ENCODE measurements around the gene CD81. TPM values are rescaled to one million over a fixed set of nuclear protein-coding genes. Genes with fewer than 3 reads are reported as not detected.
"Not testable (repeated sequence)": the region's sequence is repeated elsewhere in the genome, so short reads cannot be mapped to it uniquely, and the experiment has no call there.

The CD81 gene
- total RNA-seq, 6 donors from 2014 or later: 398 to 1,053 (median 787) TPM

DNA sequence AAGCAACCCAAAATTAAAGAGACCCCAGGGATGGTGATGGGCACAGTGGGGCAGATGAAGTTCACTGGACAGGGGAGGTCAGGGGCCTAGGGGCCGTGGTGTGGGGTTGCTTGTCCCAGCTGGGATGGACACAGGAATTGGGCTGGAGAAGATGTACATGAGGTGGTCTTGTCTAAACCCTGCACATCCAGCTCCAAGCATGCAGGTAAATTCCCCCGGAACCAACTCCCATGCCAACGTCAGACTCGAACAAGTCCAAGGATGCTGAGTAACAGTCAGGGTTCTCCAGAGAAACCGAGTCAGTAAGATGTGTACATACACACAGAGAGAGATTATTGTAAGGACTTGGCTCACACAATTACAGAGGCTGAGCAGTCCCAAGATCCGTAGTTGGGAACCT is 46.4 kb upstream of the CD81 start:
- Histone ChIP-seq H3K36me3 (no peaks in the 10 kb centered on the region), H3K27ac (no peak overlapping the region), H3K27me3 (no peaks in the 10 kb centered on the region), H3K4me3 (no peak overlapping the region), H3K9me3 (peaks cover 0 to 11% (median 0%) of the 10 kb centered on the region in 4 donors), H3K4me1 (no peaks in the 10 kb centered on the region)
- TF ChIP-seq POLR2A (IDR thresholded peaks at IDR 0.05) (no peak), POLR2AphosphoS5 (IDR thresholded peaks at IDR 0.05) (no peak), EP300 (IDR thresholded peaks at IDR 0.05) (no peak)
- TF ChIP-seq, protein P1, sequence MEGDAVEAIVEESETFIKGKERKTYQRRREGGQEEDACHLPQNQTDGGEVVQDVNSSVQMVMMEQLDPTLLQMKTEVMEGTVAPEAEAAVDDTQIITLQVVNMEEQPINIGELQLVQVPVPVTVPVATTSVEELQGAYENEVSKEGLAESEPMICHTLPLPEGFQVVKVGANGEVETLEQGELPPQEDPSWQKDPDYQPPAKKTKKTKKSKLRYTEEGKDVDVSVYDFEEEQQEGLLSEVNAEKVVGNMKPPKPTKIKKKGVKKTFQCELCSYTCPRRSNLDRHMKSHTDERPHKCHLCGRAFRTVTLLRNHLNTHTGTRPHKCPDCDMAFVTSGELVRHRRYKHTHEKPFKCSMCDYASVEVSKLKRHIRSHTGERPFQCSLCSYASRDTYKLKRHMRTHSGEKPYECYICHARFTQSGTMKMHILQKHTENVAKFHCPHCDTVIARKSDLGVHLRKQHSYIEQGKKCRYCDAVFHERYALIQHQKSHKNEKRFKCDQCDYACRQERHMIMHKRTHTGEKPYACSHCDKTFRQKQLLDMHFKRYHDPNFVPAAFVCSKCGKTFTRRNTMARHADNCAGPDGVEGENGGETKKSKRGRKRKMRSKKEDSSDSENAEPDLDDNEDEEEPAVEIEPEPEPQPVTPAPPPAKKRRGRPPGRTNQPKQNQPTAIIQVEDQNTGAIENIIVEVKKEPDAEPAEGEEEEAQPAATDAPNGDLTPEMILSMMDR (IDR thresholded peaks at IDR 0.05): no peak
- 91 to 97% methylated on average over 4 to 6 of the region's 6 CpGs for WGBS, 2 donors
- no peak for ATAC-seq (ENCODE audit: low FRiP score in 2 of 2)
- DNase-seq: no peak

DNA sequence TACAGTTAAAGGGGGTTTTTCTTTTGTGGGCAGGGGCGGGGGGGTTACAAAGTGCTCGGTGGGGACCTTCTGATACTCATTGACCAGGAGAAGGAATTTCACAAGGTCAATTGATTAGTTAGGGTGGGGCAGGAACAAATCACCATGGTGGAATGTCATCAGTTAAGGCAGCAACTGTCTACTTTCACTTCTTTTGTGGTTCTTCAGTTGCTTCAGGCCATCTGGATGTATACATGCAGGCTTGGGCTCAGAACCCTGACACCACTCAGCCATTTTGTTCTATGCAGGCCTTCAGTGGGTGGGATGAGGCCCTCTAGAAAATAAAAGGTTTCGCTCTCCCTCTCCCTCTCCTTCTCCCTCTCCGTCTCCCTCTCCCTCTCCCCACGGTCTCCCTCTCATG is 45.7 kb upstream of the CD81 start:
- peaks cover 0 to 11% (median 0%) of the 10 kb centered on the region in 4 donors for H3K9me3 ChIP-seq
- DNase-seq (no peak), ATAC-seq (ENCODE audit: low FRiP score in 2 of 2) (no peak)
- H3K4me3 ChIP-seq: no peak overlapping the region
- TF ChIP-seq POLR2A (IDR thresholded peaks at IDR 0.05): no peak
- H3K4me1 ChIP-seq: no peaks in the 10 kb centered on the region
- H3K27me3 ChIP-seq: no peaks in the 10 kb centered on the region
- 96 to 98% methylated on average over 5 of the region's 5 CpGs for WGBS, 2 donors
- H3K36me3 ChIP-seq: no peaks in the 10 kb centered on the region
- no peak overlapping the region for H3K27ac ChIP-seq

DNA sequence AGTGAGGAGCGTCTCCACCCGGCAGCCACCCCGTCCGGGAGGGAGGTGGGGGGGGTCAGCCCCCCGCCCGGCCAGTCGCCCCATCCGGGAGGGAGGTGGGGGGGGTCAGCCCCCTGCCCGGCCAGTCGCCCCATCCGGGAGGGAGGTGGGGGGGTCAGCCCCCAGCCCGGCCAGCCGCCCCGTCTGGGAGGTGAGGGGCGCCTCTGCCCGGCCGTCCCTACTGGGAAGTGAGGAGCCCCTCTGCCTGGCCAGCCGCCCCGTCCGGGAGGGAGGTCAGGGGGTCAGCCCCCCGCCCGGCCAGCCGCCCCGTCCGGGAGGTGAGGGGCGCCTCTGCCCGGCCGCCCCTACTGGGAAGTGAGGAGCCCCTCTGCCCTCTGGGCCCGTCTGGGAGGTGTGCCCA is 44.5 kb upstream of the CD81 start:
- H3K27me3 ChIP-seq; H3K4me1 ChIP-seq; ATAC-seq (ENCODE audit: low FRiP score in 2 of 2); H3K4me3 ChIP-seq; H3K27ac ChIP-seq; H3K36me3 ChIP-seq: not testable (repeated sequence)
- H3K9me3 ChIP-seq: peaks cover 0 to 11% (median 0%) of the 10 kb centered on the region in 4 donors
- 90% methylated on average over 11 of the region's 29 CpGs; no CpG with 5 or more reads in 1 of the 2 donors for WGBS, 2 donors
- peak in 1 of 2 donors; percentile 50 for DNase-seq

DNA sequence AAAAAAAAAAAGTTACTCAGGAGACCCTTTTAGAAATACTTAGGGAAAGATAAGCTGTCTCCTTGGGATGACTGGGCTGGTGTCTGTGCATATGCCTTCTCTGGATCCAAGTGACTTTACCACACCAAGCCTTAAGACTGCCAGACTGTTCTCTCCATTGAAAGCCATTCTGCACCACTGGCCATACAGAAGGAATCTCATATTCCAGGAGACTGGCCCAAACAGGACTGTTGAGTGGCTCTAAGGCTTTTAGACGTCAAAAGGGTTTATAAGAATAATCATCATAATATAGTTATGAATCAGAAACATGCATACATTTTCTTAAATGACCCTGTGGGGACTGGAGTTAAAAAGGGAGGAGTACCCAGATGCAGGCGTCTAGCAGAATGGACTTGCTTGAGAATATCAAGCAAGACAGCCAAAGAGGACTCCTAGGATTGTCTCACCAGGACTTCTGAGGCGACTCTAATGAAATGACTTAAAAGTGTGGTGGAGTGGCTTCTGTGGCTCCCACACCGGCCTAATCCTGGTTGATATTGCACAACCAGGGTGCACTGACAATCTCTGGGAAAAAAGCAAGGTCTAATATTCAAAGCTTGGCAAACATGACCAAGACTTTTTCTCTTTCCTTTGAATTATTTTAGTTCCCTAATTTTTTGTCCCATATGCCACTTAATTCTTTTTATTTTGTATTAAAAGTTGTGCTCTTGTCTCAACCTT is 43.5 kb upstream of the CD81 start:
- H3K27me3 ChIP-seq; H3K36me3 ChIP-seq; H3K27ac ChIP-seq; ATAC-seq (ENCODE audit: low FRiP score in 2 of 2); H3K4me1 ChIP-seq; H3K4me3 ChIP-seq: not testable (repeated sequence)
- DNase-seq: peak in 1 of 2 donors; percentile 42
- WGBS, 2 donors: 40 to 49% methylated on average over 1 to 2 of the region's 4 CpGs
- peaks cover 0 to 11% (median 0%) of the 10 kb centered on the region in 4 donors for H3K9me3 ChIP-seq

DNA sequence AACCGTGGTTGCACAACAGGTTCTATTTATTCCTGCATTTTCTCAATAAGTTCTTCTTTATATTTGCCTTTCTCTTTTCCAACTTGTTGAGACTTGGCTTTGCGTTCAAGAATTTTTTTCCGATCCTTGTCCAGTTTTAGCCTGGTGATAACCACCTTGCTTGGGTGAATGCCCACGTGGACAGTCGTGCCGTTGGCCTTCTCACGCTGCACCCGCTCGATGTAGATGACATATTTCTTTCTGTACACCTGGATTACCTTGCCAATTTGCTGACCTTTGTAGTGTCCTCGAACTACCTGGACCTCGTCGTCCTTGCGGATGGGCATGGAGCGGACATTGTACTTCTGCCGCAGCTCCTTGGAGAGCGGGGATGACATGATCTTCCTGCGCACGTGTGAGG is 41.8 kb upstream of the CD81 start:
- not testable (repeated sequence) for H3K4me1 ChIP-seq, H3K27me3 ChIP-seq, H3K36me3 ChIP-seq, H3K4me3 ChIP-seq
- 71 to 88% methylated on average over 18 of the region's 18 CpGs for WGBS, 2 donors
- ATAC-seq (ENCODE audit: low FRiP score in 2 of 2) (peak in 1 of 2 donors; percentile 76), DNase-seq (peak in 1 of 2 donors; percentile 59)
- H3K27ac ChIP-seq: peak overlapping the region in 1 of 4 donors; percentile 63
- H3K9me3 ChIP-seq: peaks cover 0 to 11% (median 0%) of the 10 kb centered on the region in 4 donors

DNA sequence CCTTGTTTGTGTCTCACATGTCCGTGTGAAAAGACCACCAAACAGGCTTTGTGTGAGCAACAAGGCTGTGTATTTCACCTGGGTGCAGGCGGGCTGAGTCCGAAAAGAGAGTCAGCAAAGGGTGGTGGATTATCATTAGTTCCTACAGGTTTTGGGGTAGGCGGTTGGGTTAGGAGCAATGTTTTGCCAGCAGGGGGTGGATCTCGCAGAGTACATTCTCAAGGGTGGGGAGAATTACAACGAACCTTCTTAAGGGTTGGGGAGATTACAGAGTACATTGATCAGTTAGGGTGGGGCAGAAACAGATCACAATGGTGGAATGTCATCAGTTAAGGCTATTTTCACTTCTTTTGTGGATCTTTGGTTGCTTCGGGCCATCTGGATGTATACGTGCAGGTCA is 38.4 kb upstream of the CD81 start:
- not testable (repeated sequence) for H3K27me3 ChIP-seq; H3K4me1 ChIP-seq; H3K4me3 ChIP-seq; H3K9me3 ChIP-seq; H3K36me3 ChIP-seq; DNase-seq; ATAC-seq (ENCODE audit: low FRiP score in 2 of 2); H3K27ac ChIP-seq
- WGBS, 2 donors: 74 to 79% methylated on average over 8 of the region's 8 CpGs

DNA sequence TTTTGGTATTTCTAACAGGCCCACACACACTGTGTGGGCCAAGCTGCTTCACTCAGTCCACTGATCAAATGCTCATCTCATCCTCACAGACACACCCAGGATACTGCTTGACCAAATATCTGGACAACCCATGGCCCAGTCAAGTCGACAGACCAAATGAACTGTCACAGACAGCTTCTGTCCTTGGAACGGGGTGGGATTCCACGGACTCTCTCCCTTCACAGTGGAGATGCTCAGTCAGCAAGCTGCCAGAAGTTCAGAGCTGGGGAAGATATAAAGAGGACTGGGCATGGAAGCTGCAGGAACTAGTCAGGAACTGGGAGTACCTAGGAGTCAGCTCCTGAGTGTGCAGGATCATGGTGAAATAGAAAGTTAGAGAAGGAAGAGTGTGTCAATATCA is 34.6 kb upstream of the CD81 start:
- Histone ChIP-seq H3K9me3 (no peaks in the 10 kb centered on the region), H3K27me3 (no peaks in the 10 kb centered on the region), H3K4me1 (no peaks in the 10 kb centered on the region), H3K4me3 (no peak overlapping the region), H3K27ac (no peak overlapping the region), H3K36me3 (no peaks in the 10 kb centered on the region)
- 89 to 93% methylated on average over 3 of the region's 3 CpGs for WGBS, 2 donors
- no peak for TF ChIP-seq POLR2AphosphoS5 (IDR thresholded peaks at IDR 0.05)
- TF ChIP-seq, protein P1 (IDR thresholded peaks at IDR 0.05): no peak
- no peak for TF ChIP-seq EP300 (IDR thresholded peaks at IDR 0.05)
- ATAC-seq (ENCODE audit: low FRiP score in 2 of 2) (no peak), DNase-seq (no peak)

Measured in upper lobe of left lung (tissue), 6 donors.